Testis (tissue), 3 donors: Measurements from ENCODE around the gene HPS1. TPM values are rescaled to one million over a fixed set of nuclear protein-coding genes. Genes with fewer than 3 reads are reported as not detected.

ENCODE experiments used
- DNase-seq: peaks from one replicate; pipeline ENCODE4 v3.0.0-alpha.2; 2019
- H3K27ac ChIP-seq, 2 donors: fragments of 200-600 bp; sonication (generic); one replicate each; pipeline ENCODE4 v1.5.1; 2019
- H3K27me3 ChIP-seq: fragments of 200-600 bp; sonication (generic); one replicate; pipeline ENCODE4 v1.5.1; 2019
- H3K36me3 ChIP-seq: fragments of 200-600 bp; sonication (generic); one replicate; pipeline ENCODE4 v1.5.1; 2017; ENCODE audit warnings: low read depth; ENCODE audit errors: missing control alignments
- H3K4me1 ChIP-seq: fragments of 200-600 bp; sonication (generic); one replicate; pipeline ENCODE4 v1.5.1; 2019
- H3K4me3 ChIP-seq, 2 donors: fragments of 200-600 bp; sonication (generic); one replicate each; pipeline ENCODE4 v1.5.1; 2017 to 2019
- H3K9me3 ChIP-seq: fragments of 200-600 bp; sonication (generic); one replicate; pipeline ENCODE4 v1.5.1; 2017
- CTCF ChIP-seq, 3 experiments: fragments of 450-650 bp in 2 of 3; fragments of 200-600 bp in 1 of 3; sonication (generic) in 1 of 3; IDR thresholded peaks; one replicate each; pipeline ENCODE4 v1.5.1; 2016 to 2019; ENCODE audit warnings: antibody characterized with exemption in 3 of 3, mild to moderate bottlenecking in 2 of 3, moderate library complexity in 1 of 3
- POLR2A ChIP-seq: fragments of 450-650 bp; IDR thresholded peaks from one replicate; pipeline ENCODE4 v1.6.1; 2017; ENCODE audit warnings: antibody characterized with exemption, mild to moderate bottlenecking, moderate library complexity
- WGBS, 2 donors: methylation state at CpG; one replicate each; pipeline ENCODE4 v1.1.5; 2018; 5-methylcytosine and 5-hydroxymethylcytosine counted together
- intact Hi-C: fragments of 100-400 bp; cut with DNase I; formaldehyde crosslinking; loops from one replicate; pipeline ENCODE4 v1.15.1; 2023; ENCODE audit warnings: low total_unique reads
- polyA plus RNA-seq: library from polyadenylated mRNA; stranded (reverse); fragments of 350-450 nt; fragmentation: Illumina TruSeq; extraction: RNeasy Lipid Tissue Mini Kit (QIAGEN cat#74804); gene quantifications from one replicate; pipeline ENCODE4 v1.2.3, GENCODE V29; 2014; ENCODE audit warnings: low read depth, low replicate concordance; ENCODE audit not compliant: insufficient read depth
- total RNA-seq, 2 donors: library from RNA; depleted of rRNA; stranded (reverse); fragments of >200 nt; gene quantifications; one replicate each; pipeline ENCODE4 v1.2.3, GENCODE V29; 2016

HPS1 gene
- total and polyA plus RNA-seq, 3 donors from 2014 or later, result 53.6 to 73.4 (median 59.4) TPM

- H3K4me3 ChIP-seq, result no peak overlapping the region
- no peak for TF ChIP-seq POLR2A
- no peak for TF ChIP-seq CTCF (IDR thresholded peaks at IDR 0.05)
- no peaks in the 10 kb centered on the region for H3K36me3 ChIP-seq
- H3K27me3 ChIP-seq, result no peaks in the 10 kb centered on the region
- WGBS, 2 donors, result 46 to 66% methylated on average over 3 of the region's 3 CpGs
- H3K9me3 ChIP-seq, result no peaks in the 10 kb centered on the region
- peak; percentile 52 for DNase-seq
- H3K27ac ChIP-seq, result peak overlapping the region; percentile 18 to 47
- peaks cover 16% of the 10 kb centered on the region for H3K4me1 ChIP-seq
- intact Hi-C loops, result no loop called here
These were observed 14.2 kb upstream of the HPS1 start for GRCh38 chr10:98460837-98461499.

- DNase-seq, result no peak
- no peak overlapping the region for H3K27ac ChIP-seq
- H3K27me3 ChIP-seq, result no peaks in the 10 kb centered on the region
- H3K36me3 ChIP-seq, result no peaks in the 10 kb centered on the region
- intact Hi-C loops, result no loop called here
- TF ChIP-seq POLR2A, result no peak
- no peak for TF ChIP-seq CTCF (IDR thresholded peaks at IDR 0.05)
- H3K4me3 ChIP-seq, result no peak overlapping the region
- peaks cover 21% of the 10 kb centered on the region for H3K4me1 ChIP-seq
- H3K9me3 ChIP-seq, result no peaks in the 10 kb centered on the region
- WGBS, 2 donors, result 81 to 91% methylated on average over 15 of the region's 15 CpGs
These were observed 12.4 kb upstream of the HPS1 start for GRCh38 chr10:98458809-98459784.

- Histone ChIP-seq H3K36me3 (no peaks in the 10 kb centered on the region), H3K27ac (peak overlapping the region in 1 of 2 donors; percentile 15), H3K27me3 (no peaks in the 10 kb centered on the region), H3K4me3 (no peak overlapping the region), H3K9me3 (no peaks in the 10 kb centered on the region), H3K4me1 (peaks cover 21% of the 10 kb centered on the region)
- intact Hi-C loops, result no loop called here
- WGBS, 2 donors, result 40 to 53% methylated on average over 7 to 8 of the region's 8 CpGs
- no peak for DNase-seq
- TF ChIP-seq CTCF (IDR thresholded peaks at IDR 0.05) (no peak), POLR2A (no peak)
These were observed 11.0 kb upstream of the HPS1 start for GRCh38 chr10:98457721-98458120.

- 63 to 72% methylated on average over 12 of the region's 12 CpGs for WGBS, 2 donors
- Histone ChIP-seq H3K36me3 (no peaks in the 10 kb centered on the region), H3K27ac (peak overlapping the region in 1 of 2 donors; percentile 15), H3K9me3 (no peaks in the 10 kb centered on the region), H3K4me3 (no peak overlapping the region), H3K27me3 (no peaks in the 10 kb centered on the region), H3K4me1 (peaks cover 21% of the 10 kb centered on the region)
- intact Hi-C loops, result no loop called here
- no peak for DNase-seq
- TF ChIP-seq CTCF (IDR thresholded peaks at IDR 0.05) (no peak), POLR2A (no peak)
These were observed 10.1 kb upstream of the HPS1 start for GRCh38 chr10:98456686-98457482.
